Lower leg skin (tissue), 3 donors: Measurements from ENCODE around the gene BABAM2.

Experiments
- POLR2A ChIP-seq, 2 donors: fragments of 450-650 bp; IDR thresholded peaks; one replicate each; pipeline ENCODE4 v1.6.1; 2016 to 2017; ENCODE audit warnings: antibody characterized with exemption in 2 of 2, mild to moderate bottlenecking in 1 of 2, moderate library complexity in 1 of 2
- TF ChIP-seq, protein P1 (sequence below), 3 donors: fragments of 450-650 bp; IDR thresholded peaks; one replicate each; pipeline ENCODE4 v1.5.1; 2016; ENCODE audit warnings: antibody characterized with exemption in 3 of 3, mild to moderate bottlenecking in 3 of 3, moderate library complexity in 2 of 3

DNA sequence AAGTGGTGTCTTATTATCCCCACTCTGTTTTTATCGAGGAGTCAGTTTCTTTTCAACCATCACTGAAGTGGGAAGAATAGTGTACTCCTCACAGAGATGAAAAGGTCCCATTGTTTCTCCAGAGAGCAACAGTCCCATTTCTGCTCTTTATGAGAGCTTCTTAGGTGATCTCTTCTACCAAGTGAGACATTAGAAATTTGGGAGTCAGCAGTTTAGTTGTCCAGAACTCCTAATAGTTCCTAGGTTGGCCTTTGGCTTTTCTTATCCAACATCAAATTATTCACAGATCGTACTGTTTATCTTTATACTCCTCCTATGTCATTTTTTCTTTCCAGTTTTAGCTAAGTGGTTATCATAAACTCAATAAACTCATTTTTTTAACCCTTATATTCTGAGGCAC lies 213.1 kb downstream of the BABAM2 start:
- TF ChIP-seq, protein P1, sequence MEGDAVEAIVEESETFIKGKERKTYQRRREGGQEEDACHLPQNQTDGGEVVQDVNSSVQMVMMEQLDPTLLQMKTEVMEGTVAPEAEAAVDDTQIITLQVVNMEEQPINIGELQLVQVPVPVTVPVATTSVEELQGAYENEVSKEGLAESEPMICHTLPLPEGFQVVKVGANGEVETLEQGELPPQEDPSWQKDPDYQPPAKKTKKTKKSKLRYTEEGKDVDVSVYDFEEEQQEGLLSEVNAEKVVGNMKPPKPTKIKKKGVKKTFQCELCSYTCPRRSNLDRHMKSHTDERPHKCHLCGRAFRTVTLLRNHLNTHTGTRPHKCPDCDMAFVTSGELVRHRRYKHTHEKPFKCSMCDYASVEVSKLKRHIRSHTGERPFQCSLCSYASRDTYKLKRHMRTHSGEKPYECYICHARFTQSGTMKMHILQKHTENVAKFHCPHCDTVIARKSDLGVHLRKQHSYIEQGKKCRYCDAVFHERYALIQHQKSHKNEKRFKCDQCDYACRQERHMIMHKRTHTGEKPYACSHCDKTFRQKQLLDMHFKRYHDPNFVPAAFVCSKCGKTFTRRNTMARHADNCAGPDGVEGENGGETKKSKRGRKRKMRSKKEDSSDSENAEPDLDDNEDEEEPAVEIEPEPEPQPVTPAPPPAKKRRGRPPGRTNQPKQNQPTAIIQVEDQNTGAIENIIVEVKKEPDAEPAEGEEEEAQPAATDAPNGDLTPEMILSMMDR (IDR thresholded peaks at IDR 0.05) = no peak
- TF ChIP-seq POLR2A (IDR thresholded peaks at IDR 0.05) = no peak
